GM10847 (cell line): ENCODE data around the gene SEPTIN5.

Source experiments
- POLR2A ChIP-seq: IDR thresholded peaks from 2 replicates; pipeline ENCODE4 v1.6.1; 2011; ENCODE audit not compliant: insufficient read length; ENCODE audit errors: extremely low read depth

The SEPTIN5 gene

DNA sequence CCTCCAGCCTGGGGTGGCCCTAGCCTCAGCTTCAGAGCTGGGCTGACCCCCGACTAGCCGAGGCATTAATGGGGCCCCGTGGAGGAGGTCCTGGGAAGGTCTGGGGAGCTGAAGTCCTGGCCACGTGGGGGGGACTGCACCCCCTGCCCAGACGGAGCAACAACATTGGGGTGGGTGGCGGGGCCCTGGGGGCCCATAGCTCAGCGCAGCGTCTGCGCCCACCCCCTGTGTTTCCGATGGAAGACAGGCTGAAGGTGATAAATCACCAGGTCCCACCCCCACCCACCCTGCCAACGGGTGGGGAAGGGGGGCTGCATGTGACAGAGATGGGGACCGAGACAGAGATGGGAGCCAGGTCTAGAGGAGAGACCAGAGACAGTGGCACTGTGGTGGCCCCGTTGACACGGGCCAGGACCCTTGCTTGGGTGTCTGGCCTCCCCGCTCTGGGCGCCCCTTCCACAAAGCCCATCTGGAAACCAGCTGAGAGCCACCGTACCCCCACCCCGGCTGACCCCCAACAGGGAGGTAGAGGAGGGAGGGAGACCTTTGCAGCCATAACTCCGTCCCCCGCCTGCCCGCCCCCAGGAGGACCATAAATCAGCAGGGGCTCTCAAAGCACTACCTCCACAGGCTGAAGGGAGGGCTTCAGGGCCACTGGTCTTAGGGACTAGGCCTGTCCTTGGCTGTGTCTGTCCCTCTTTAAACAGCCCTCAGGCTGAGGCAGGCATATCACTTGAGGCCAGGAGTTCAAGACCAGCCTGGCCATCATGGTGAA lies 17.2 kb downstream of the SEPTIN5 start:
- TF ChIP-seq POLR2A = no peak

DNA sequence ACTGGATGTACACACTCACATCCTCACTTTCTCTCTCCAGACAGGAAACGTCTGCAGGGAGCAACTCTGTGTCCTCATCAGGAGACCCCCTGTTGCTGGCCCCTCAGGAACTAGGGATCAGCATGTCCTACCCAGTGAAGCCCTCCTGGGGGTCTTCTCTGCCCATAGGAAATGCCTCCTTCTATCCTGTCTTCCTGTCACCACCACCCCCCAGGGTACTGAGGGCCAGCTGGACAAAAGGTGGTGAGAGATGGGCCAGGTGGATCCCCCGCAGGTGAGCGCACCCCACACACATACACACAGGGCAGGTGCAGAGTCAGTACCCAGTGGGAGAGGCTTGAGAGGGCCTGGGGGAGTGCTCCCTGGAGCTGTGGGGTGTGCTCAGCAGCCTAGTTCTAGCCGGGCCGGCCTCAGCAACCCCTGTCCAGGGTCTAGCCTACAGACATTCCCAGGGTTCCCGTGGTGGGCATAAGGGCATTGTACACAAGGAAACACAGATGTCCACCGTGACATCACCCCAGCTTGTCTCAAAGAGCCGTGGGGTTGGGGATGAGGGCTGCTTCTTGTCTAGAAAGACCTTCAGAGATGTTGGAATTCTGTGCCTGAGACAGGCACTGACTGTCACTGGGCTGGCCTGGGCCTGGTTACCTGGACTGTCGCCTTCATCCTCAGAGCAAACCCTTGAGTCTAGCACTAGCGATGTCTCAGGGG lies 18.3 kb downstream of the SEPTIN5 start:
- no peak for TF ChIP-seq POLR2A

DNA sequence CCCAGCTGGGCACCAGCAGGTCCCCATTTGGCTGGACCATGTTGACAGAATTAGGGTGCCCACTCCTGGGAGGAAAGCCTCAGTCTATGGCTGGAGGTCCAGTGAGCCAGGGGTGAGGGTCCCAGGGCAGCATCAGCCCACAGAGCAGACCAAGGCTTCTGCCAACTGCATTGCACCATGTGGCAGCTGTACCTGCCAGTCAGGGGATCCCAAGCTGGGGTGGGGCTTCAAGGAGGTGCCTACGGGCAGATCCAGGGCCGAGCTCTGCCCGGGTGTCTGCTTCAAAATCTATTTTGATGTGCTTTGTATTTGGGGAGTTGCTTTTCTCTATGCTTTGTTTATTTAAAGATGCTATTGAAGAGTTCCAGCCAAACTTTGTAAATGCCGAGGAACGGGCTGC lies 19.5 kb downstream of the SEPTIN5 start:
- no peak for TF ChIP-seq POLR2A

DNA sequence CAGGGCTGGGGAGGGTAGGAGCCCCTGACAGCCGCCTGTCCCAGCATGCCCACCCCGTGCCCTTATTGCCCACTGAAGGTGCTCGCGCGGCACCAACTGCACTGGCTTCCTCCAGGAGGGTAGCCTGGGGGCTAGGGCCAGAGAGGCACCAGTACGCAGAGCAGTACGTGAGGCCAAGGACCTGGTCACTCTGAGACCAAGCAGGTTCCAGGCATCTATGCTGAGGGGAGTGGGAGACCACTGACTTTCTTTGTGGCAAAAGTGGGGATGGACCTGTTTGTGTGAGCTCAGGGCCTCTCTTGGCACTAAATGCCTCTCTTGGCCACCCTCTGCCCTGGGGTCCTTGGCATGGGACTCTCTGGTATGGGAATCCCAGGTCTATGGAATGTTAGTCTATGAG lies 19.9 kb downstream of the SEPTIN5 start:
- no peak for TF ChIP-seq POLR2A

DNA sequence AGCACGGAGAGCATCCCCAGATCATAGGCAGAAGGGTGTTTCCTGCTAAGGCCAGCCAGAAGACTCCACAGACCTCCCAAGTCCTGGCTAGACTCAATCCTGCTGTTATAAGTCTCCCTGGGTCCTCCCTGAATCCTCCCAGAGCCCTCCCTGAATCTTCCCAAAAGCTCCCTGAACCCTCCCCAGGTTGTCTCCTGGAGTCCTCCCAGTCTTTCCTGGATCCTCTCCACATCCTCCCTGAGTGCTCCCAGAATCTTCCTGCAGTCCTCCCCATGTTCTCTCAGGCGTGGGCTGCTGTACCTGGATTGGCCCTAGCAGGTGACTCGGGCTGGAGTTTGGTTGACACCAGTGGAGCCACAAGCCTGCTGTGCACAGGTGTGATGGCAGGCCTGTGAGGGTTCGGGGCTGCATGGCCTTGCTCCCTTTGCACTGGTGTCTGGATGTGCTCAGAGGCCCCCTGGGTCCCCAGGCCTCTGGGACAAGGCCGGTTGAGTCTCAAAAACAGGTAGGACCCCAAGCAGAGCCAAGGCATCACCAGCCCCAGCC lies 20.6 kb downstream of the SEPTIN5 start:
- no peak for TF ChIP-seq POLR2A

DNA sequence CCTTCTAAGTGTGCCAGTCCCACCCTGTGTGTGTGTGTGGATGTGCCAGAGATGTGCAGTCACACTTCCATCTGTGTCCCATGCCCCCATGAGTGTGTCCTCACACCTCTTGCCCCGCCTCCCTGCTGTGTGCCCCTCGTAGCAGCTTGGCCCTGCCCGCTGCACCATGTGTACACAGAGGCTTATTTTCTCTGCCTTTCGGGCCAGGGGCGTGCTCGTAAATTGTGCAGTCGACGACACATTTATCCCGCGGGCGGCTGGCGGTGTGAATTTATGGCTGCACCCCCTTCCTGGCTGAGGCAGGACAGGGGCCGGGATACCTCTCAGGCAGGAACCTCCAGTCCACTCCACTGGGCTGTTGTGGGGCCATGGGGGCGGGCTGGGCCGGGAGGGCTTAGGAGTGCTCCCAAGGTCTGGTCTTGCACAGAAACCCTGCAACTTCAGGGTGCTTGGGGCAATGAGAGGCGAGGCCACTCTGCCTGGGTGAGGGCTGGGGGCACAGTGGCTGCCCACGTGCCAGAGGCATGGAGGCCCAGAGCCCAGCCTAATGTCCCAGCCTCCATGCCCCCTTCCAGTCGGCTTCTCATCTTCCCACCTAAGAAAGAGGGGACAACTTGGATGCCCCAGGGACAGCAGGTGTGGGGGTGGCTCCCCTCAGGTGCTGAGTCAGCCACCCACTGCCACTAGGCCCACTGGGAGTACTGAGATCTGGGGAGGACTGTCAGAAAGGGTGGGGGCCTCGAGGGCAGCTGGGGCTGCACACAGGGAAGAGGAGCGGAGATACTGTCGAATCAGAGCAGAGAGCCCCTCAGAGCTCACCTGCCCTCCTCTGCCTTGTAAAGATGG lies 21.6 kb downstream of the SEPTIN5 start:
- TF ChIP-seq POLR2A = no peak

DNA sequence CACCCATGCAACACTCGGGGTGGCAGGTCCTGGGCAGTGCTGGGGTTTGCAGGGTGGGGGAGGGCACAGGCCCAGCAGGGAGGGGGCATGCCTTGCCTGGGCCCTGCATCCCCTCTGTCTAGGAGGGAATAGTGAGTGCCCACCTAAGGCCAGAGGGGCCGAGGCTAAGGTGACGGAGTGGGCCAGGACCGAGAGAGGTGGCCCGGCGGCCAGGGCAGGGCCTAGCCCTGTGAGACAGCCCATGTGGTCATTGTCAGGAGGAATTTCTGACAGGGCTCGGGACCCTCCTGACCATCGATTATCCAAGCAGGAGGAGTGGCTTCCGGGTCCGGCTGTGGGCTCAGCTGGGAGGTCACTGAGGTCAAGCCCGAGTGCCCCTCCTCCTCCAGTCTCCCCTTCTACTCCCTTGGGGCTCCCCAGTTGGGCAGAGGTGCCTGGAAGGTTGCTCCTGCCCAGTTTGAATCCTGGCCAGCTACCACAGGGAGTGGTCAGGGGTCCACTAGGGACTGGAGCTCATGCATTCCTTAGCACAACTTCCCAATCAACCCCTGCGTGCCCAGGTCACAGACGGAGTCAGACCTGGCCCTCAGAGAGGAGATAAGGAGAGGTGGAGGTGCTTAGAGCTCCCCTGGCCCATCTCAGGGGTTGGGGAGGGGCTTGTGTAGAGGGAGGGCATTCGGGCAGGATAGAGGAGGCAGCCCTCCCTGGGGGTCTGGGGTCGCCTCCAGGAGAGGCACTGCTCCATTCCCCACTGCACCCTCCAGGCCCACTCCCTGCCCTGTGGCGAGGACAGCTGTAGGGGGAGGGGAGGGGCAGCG lies 23.8 kb downstream of the SEPTIN5 start:
- TF ChIP-seq POLR2A = no peak

GRCh38 chr22:19738664-19739447 lies 24.6 kb downstream of the SEPTIN5 start:
- TF ChIP-seq POLR2A = no peak

DNA sequence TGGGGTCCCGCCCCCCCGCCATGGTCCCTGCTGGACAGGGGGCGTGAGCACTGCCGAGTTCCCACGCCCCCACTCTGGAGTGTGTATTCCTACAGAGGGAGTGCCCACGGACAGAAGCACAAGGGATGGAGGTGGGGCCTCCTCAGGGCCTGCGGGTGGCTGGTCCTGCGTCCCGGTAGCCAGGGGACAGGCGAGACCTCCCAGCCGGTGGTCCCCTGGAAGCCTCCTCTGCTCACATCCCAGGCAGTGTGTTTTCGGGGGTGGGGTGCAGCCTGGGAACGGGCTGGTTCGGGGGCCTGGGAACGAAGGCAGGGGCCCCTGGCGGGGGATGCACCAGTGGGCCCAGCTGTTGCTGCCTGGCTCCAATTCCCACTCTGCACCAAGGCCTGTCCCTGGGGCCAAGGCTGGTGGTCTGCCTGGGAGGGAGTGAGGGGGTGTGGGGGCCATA lies 25.2 kb downstream of the SEPTIN5 start:
- no peak for TF ChIP-seq POLR2A

DNA sequence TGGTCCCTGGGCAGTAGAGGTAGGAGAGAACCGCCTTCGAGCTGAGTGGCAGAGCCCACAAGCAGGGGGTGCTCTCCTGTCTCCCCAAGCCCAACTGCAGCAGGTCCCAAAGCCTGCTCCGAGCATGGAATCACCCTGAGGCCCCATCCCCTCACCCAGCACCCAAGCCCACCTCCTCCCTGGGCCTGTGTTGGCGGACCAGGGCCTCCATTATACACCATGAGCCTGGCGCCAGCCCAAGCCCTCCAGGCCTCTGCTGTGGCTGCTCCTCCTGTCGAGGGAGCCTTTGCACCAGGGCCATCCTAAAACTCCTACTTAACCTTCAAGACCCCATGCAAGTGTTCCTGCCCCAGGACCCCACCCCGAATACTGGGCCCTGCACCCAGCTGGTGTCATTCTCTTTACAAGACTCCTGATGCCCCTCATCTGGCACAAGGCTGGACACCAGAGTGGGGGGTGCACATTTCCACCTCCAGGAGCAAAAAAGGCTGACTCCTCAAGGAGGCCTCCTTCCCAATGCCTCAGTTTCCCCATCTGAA lies 25.7 kb downstream of the SEPTIN5 start:
- no peak for TF ChIP-seq POLR2A

DNA sequence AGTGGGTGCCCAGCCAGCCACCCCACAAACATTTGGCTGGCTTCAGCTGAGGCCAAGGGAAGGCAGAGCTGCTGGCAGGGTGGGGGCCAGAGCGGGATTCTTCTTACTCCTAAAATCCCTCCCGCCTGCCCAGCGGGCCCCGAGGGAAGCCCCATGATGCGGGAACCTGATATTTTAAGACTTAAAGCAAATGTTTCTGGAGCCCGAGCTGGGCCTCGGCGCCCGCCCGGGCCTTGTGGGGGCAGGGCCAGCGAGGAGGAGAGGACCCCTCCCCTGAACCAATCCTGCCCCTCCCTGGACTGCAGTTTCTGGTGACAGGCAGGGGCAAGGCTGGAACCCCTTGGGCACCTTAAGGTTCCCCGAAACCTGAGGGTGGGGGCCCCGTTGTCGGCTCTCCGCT lies 26.3 kb downstream of the SEPTIN5 start:
- no peak for TF ChIP-seq POLR2A

GRCh38 chr22:19741053-19741452 lies 26.8 kb downstream of the SEPTIN5 start:
- no peak for TF ChIP-seq POLR2A
